Activated CD8-positive, alpha-beta memory T cell treated with anti-CD3 and anti-CD28 coated beads, Interleukin-2, amount 50 U/mL, for 1 hour (primary cell): ENCODE data around the gene HOXD10.

Experiments
- DNase-seq: peaks from one replicate; pipeline ENCODE4 v3.0.0-alpha.2; 2020; ENCODE audit errors: extremely low read depth

HOXD10 gene

GRCh38 chr2:176107731-176108181 is 8.8 kb upstream of the HOXD10 start:
- no peak for DNase-seq

GRCh38 chr2:176109192-176109901 is 7.2 kb upstream of the HOXD10 start:
- DNase-seq = no peak

- DNase-seq = no peak
Measured at GRCh38 chr2:176109946-176110345, 6.6 kb upstream of the HOXD10 start.

- no peak for DNase-seq
Measured at GRCh38 chr2:176110415-176111308, 5.9 kb upstream of the HOXD10 start.

GRCh38 chr2:176111309-176111663 is 5.3 kb upstream of the HOXD10 start:
- no peak for DNase-seq

- no peak for DNase-seq
Measured at GRCh38 chr2:176111846-176112374, 4.7 kb upstream of the HOXD10 start.

GRCh38 chr2:176112375-176113302 is 3.9 kb upstream of the HOXD10 start:
- no peak for DNase-seq

- no peak for DNase-seq
Measured at GRCh38 chr2:176114120-176114929, 2.3 kb upstream of the HOXD10 start.

- DNase-seq = no peak
Measured at GRCh38 chr2:176114930-176115625, 1.5 kb upstream of the HOXD10 start.

- no peak for DNase-seq
Measured at GRCh38 chr2:176117162-176117822, 714 bp downstream of the HOXD10 start.

GRCh38 chr2:176117823-176118371 is 1.3 kb downstream of the HOXD10 start:
- DNase-seq = no peak

- no peak for DNase-seq
Measured at GRCh38 chr2:176118601-176119339, 2.2 kb downstream of the HOXD10 start.

GRCh38 chr2:176120364-176121189 is 4.0 kb downstream of the HOXD10 start:
- no peak for DNase-seq

GRCh38 chr2:176121190-176122051 is 4.8 kb downstream of the HOXD10 start:
- no peak for DNase-seq

GRCh38 chr2:176122052-176122682 is 5.6 kb downstream of the HOXD10 start:
- DNase-seq = no peak

GRCh38 chr2:176122683-176123410 is 6.3 kb downstream of the HOXD10 start, which contains the start of gene HOXD9:
HOXD9 (plus strand) TSS chr2:176122719; CDS start chr2:176122769, 50 bp downstream.
- no peak for DNase-seq
